Gastroesophageal sphincter (tissue), 4 donors: Measurements from ENCODE around the gene MKI67. TPM values are rescaled to one million over a fixed set of nuclear protein-coding genes. Genes with fewer than 3 reads are reported as not detected.

ENCODE experiments used
- ATAC-seq: fragments of 150-250 bp; one replicate; pipeline ENCODE4 v1.9.1; 2016; ENCODE audit warnings: mild to moderate bottlenecking, moderate library complexity
- H3K27ac ChIP-seq, 4 donors: fragments of 200-600 bp; sonication (generic) in 3 of 4; 1 replicate in 3 of 4; 2 replicates in 1 of 4; pipeline ENCODE4 v1.5.1; 2016 to 2019
- H3K27me3 ChIP-seq: fragments of 200-600 bp; sonication (generic); one replicate; pipeline ENCODE4 v1.5.1; 2019
- H3K36me3 ChIP-seq, 2 donors: fragments of 200-600 bp; sonication (generic); one replicate each; pipeline ENCODE4 v1.5.1; 2019; ENCODE audit warnings: control low read depth in 1 of 2
- H3K4me1 ChIP-seq, 3 donors: fragments of 200-600 bp; sonication (generic); 1 replicate in 2 of 3; 2 replicates in 1 of 3; pipeline ENCODE4 v1.5.1; 2016 to 2019; ENCODE audit warnings: control low read depth in 2 of 3
- H3K4me3 ChIP-seq, 2 donors: fragments of 200-600 bp; sonication (generic); one replicate each; pipeline ENCODE4 v1.5.1; 2019; ENCODE audit warnings: mild to moderate bottlenecking in 1 of 2, moderate library complexity in 1 of 2
- H3K9me3 ChIP-seq, 3 donors: fragments of 200-600 bp; sonication (generic); one replicate each; pipeline ENCODE4 v1.5.1; 2017 to 2019; ENCODE audit warnings: control low read depth in 2 of 3
- CTCF ChIP-seq, 4 experiments: fragments of 200-600 bp in 2 of 4; fragments of 450-650 bp in 2 of 4; sonication (generic) in 1 of 4; IDR thresholded peaks; one replicate each; pipeline ENCODE4 v1.5.1; 2017 to 2019; ENCODE audit warnings: antibody characterized with exemption in 4 of 4, mild to moderate bottlenecking in 2 of 4, moderate library complexity in 2 of 4
- EP300 ChIP-seq: sonication (generic); formaldehyde crosslinking; IDR thresholded peaks from one replicate; pipeline ENCODE4 v1.6.1; 2017; ENCODE audit warnings: antibody characterized with exemption, mild to moderate bottlenecking
- POLR2A ChIP-seq, 2 donors: fragments of 450-650 bp; IDR thresholded peaks; one replicate each; pipeline ENCODE4 v1.6.1; 2017; ENCODE audit warnings: antibody characterized with exemption in 2 of 2, mild to moderate bottlenecking in 2 of 2, moderate library complexity in 1 of 2
- POLR2AphosphoS5 ChIP-seq: sonication (generic); formaldehyde crosslinking; IDR thresholded peaks from one replicate; pipeline ENCODE4 v1.6.1; 2017; ENCODE audit warnings: antibody characterized with exemption
- WGBS, 2 donors: methylation state at CpG; one replicate each; pipeline ENCODE4 v1.1.5; 2018; ENCODE audit warnings: low coverage in 1 of 2; 5-methylcytosine and 5-hydroxymethylcytosine counted together
- total RNA-seq, 4 donors: library from RNA; depleted of rRNA; stranded (reverse); fragments of >200 nt; gene quantifications; one replicate each; pipeline ENCODE4 v1.1.0, GENCODE V29; 2016

MKI67 gene
- total RNA-seq, 4 donors from 2014 or later = 0.31 to 1.9 (median 0.70) TPM

- peaks cover 0 to 25% (median 14%) of the 10 kb centered on the region in 3 donors for H3K4me1 ChIP-seq
- WGBS, 2 donors = 96% methylated on average over 4 of the region's 17 CpGs; no CpG with 5 or more reads in 1 of the 2 donors
These were observed 78.9 kb downstream of the MKI67 start for GRCh38 chr10:128047351-128047750.

DNA sequence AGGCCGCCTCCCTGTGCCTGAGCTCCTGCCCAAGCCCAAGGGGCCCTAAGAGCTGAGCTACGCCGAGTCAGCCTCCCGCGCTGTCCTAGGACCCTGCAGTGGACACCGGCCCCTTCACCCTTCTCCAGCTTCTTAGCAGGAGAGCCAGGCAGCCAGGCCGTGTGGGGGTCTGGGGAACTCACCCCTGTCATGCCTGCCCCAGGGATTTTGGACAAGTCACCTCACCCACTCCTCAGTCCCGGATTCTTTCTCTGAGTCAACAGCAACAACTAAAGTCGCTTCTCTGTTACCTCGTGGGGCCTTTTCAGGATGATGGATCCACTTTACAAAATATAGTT lies 79.3 kb downstream of the MKI67 start:
- Histone ChIP-seq H3K36me3 (no peaks in the 10 kb centered on the region), H3K4me1 (peaks cover 0 to 25% (median 14%) of the 10 kb centered on the region in 3 donors), H3K27ac (peak overlapping the region in 1 of 4 donors; percentile 67), H3K9me3 (no peaks in the 10 kb centered on the region), H3K27me3 (no peaks in the 10 kb centered on the region), H3K4me3 (no peak overlapping the region)
- no peak for ATAC-seq
- TF ChIP-seq CTCF (IDR thresholded peaks at IDR 0.05) (no peak), POLR2A (IDR thresholded peaks at IDR 0.05) (no peak), POLR2AphosphoS5 (no peak), EP300 (no peak)
- 96% methylated on average over 4 of the region's 10 CpGs; no CpG with 5 or more reads in 1 of the 2 donors for WGBS, 2 donors

More at GRCh38 chr10:128047351-128047750, 78.9 kb downstream of the MKI67 start:
- H3K9me3 ChIP-seq = no peaks in the 10 kb centered on the region
- TF ChIP-seq POLR2A (IDR thresholded peaks at IDR 0.05) (peak; percentile 48 to 55), EP300 (no peak), CTCF (IDR thresholded peaks at IDR 0.05) (no peak), POLR2AphosphoS5 (peak; percentile 39)
- H3K27me3 ChIP-seq = no peaks in the 10 kb centered on the region
- H3K36me3 ChIP-seq = peaks cover 0 to 3% of the 10 kb centered on the region in 2 donors
- ATAC-seq = peak; percentile 74
- H3K4me3 ChIP-seq = peak overlapping the region in 1 of 2 donors; percentile 32
- H3K27ac ChIP-seq = peak overlapping the region in 3 of 4 donors; percentile 58 to 67 (median 58)

Other genes with a start within 250 kb of the MKI67 start
- gene CLRN3, start 233.5 kb downstream of the MKI67 start, total RNA-seq = not detected
- 10 to 100 TPM in 1 of 4 donors, 1 to 10 TPM in 3; 6.4 to 16.4 (median 8.5) TPM for gene PTPRE, start 219.3 kb downstream of the MKI67 start, total RNA-seq